Right lobe of liver (tissue), 6 donors: ENCODE data around the gene ITPRID1. TPM values are rescaled to one million over a fixed set of nuclear protein-coding genes. Genes with fewer than 3 reads are reported as not detected.

ENCODE experiments used
- ATAC-seq, 4 donors: fragments of 200-7000 bp; cut with Tn5 transposase; one replicate each; pipeline ENCODE4 v1.9.1; 2020; ENCODE audit warnings: mild to moderate bottlenecking in 4 of 4, moderate library complexity in 4 of 4
- DNase-seq, 3 donors: peaks; one replicate each; pipeline ENCODE4 v3.0.0-alpha.2; 2020
- H3K27ac ChIP-seq, 3 donors: fragments of 200-600 bp; one replicate each; pipeline ENCODE4 v1.8.0; 2022
- H3K27me3 ChIP-seq, 2 donors: fragments of 200-600 bp; one replicate each; pipeline ENCODE4 v1.8.0; 2022
- H3K36me3 ChIP-seq, 4 donors: fragments of 200-600 bp; sonication (generic) in 1 of 4; one replicate each; pipeline versions ENCODE4 v1.5.1 to v1.8.0; 2017 to 2022; ENCODE audit warnings: control low read depth in 1 of 4
- H3K4me1 ChIP-seq, 4 donors: fragments of 200-600 bp; sonication (generic) in 1 of 4; one replicate each; pipeline versions ENCODE4 v1.5.1 to v1.8.0; 2017 to 2022; ENCODE audit warnings: control low read depth in 1 of 4
- H3K4me3 ChIP-seq, 3 donors: fragments of 200-600 bp; one replicate each; pipeline ENCODE4 v1.8.0; 2022
- H3K9me3 ChIP-seq, 4 donors: fragments of 200-600 bp; sonication (generic) in 1 of 4; one replicate each; pipeline versions ENCODE4 v1.5.1 to v1.8.0; 2017 to 2022; ENCODE audit warnings: control low read depth in 1 of 4
- CTCF ChIP-seq, 4 donors: fragments of 200-600 bp in 3 of 4; fragments of 450-650 bp in 1 of 4; IDR thresholded peaks; one replicate each; pipeline versions ENCODE4 v1.5.1 to v1.8.0; 2016 to 2022; ENCODE audit warnings: antibody characterized with exemption in 4 of 4, mild to moderate bottlenecking in 2 of 4
- POLR2A ChIP-seq: fragments of 450-650 bp; IDR thresholded peaks from one replicate; pipeline ENCODE4 v1.6.1; 2017; ENCODE audit warnings: antibody characterized with exemption, mild to moderate bottlenecking
- WGBS: methylation state at CpG from one replicate; pipeline ENCODE4 v1.1.6; 2018; ENCODE audit warnings: low coverage, low lambda C conversion rate; ENCODE audit not compliant: insufficient coverage; ENCODE audit errors: missing lambda C conversion rate; 5-methylcytosine and 5-hydroxymethylcytosine counted together
- intact Hi-C, 2 donors: fragments of 100-400 bp; cut with DNase I; formaldehyde crosslinking; loops; one replicate each; pipeline versions ENCODE4 v1.11.2 to v1.14.1; 2022
- total RNA-seq, 6 experiments: library from RNA; depleted of rRNA in 2 of 6; stranded (reverse); fragments of >200 nt in 2 of 6; fragmentation: NEBNext Ultra II Directional in 3 of 6; extraction: Animal tissue kit (Norgen Biotek cat#: 25700) in 3 of 6; gene quantifications; one replicate each; pipeline versions ENCODE4 v1.1.0 to v1.2.4, GENCODE V29; 2016 to 2023
- donor health status: DM: no; HTN: yes; CAD: no.
- donor health status: DM: no; HTN: no; CAD: no.
- donor health status: DM: no; HTN: no; CAD: no.
- donor health status: DM: no; HTN: yes; CAD: no.
- donor health status: DM: no; HTN: yes; CAD: no.

ITPRID1 gene
- total RNA-seq, 6 experiments from 2014 or later, result not detected

- intact Hi-C loops, result no loop called here
These were observed 38.5 kb upstream of the ITPRID1 start for GRCh38 chr7:31475368-31475767.

GRCh38 chr7:31476073-31476745, 37.7 kb upstream of the ITPRID1 start:
- no peak for ATAC-seq
- WGBS, result 56% methylated on average over 6 of the region's 7 CpGs

More at GRCh38 chr7:31475368-31475767, 38.5 kb upstream of the ITPRID1 start:
- Histone ChIP-seq H3K9me3 (no peaks in the 10 kb centered on the region), H3K27me3 (no peaks in the 10 kb centered on the region), H3K36me3 (no peaks in the 10 kb centered on the region), H3K4me3 (no peak overlapping the region), H3K4me1 (no peaks in the 10 kb centered on the region), H3K27ac (no peak overlapping the region)
- DNase-seq (no peak), ATAC-seq (no peak)
- TF ChIP-seq CTCF (IDR thresholded peaks at IDR 0.05) (no peak), POLR2A (no peak)
- WGBS, result 27% methylated on average over 1 of the region's 1 CpG

GRCh38 chr7:31476941-31477677, 36.8 kb upstream of the ITPRID1 start:
- no peaks in the 10 kb centered on the region for H3K27me3 ChIP-seq
- no peak overlapping the region for H3K4me3 ChIP-seq
- no peak for DNase-seq
- no peaks in the 10 kb centered on the region for H3K36me3 ChIP-seq
- intact Hi-C loops, result no loop called here
- no peaks in the 10 kb centered on the region for H3K9me3 ChIP-seq
- 73% methylated on average over 11 of the region's 11 CpGs for WGBS
- no peak for ATAC-seq
- no peaks in the 10 kb centered on the region for H3K4me1 ChIP-seq
- TF ChIP-seq POLR2A (no peak), CTCF (IDR thresholded peaks at IDR 0.05) (no peak)
- H3K27ac ChIP-seq, result no peak overlapping the region

More at GRCh38 chr7:31476073-31476745, 37.7 kb upstream of the ITPRID1 start:
- H3K4me1 ChIP-seq, result no peaks in the 10 kb centered on the region
- intact Hi-C loops, result no loop called here
- no peaks in the 10 kb centered on the region for H3K27me3 ChIP-seq
- no peak overlapping the region for H3K27ac ChIP-seq
- no peak for DNase-seq
- no peak overlapping the region for H3K4me3 ChIP-seq
- H3K9me3 ChIP-seq, result no peaks in the 10 kb centered on the region
- TF ChIP-seq CTCF (IDR thresholded peaks at IDR 0.05), result no peak
- TF ChIP-seq POLR2A, result no peak
- H3K36me3 ChIP-seq, result no peaks in the 10 kb centered on the region

GRCh38 chr7:31478018-31478417, 35.9 kb upstream of the ITPRID1 start:
- 54% methylated on average over 3 of the region's 3 CpGs for WGBS
- no peaks in the 10 kb centered on the region for H3K9me3 ChIP-seq
- TF ChIP-seq CTCF (IDR thresholded peaks at IDR 0.05), result no peak
- no peak for TF ChIP-seq POLR2A
- H3K27ac ChIP-seq, result no peak overlapping the region
- ATAC-seq, result no peak
- intact Hi-C loops, result no loop called here
- no peak for DNase-seq
- H3K36me3 ChIP-seq, result no peaks in the 10 kb centered on the region
- H3K4me3 ChIP-seq, result no peak overlapping the region
- H3K27me3 ChIP-seq, result no peaks in the 10 kb centered on the region
- no peaks in the 10 kb centered on the region for H3K4me1 ChIP-seq
